ENCODE results near the gene ECE2.

Gene ECE2

DNA sequence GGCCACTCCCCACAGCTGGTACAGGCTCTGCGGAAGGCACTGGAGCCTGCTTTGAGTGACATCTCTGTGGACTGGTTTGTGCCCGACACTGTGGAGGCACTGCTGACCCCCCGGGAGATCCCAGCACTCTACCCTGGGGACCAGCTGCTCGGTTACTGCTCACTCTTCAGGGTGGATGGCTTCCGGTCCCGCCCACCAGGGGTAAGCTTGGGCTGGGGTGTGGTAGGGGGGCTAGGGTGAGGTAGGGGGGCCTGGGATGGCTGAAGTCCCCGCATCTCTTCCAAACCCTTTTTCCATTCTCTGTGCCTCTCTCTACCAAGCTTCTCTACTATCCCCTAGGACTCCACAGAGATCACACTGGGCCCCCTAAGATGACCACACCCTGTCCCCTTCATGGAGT, 38.6 kb upstream of the ECE2 start:
- no peak overlapping the region for H3K4me2 ChIP-seq (ENCODE audit: low read length)
- TF ChIP-seq, protein P1, sequence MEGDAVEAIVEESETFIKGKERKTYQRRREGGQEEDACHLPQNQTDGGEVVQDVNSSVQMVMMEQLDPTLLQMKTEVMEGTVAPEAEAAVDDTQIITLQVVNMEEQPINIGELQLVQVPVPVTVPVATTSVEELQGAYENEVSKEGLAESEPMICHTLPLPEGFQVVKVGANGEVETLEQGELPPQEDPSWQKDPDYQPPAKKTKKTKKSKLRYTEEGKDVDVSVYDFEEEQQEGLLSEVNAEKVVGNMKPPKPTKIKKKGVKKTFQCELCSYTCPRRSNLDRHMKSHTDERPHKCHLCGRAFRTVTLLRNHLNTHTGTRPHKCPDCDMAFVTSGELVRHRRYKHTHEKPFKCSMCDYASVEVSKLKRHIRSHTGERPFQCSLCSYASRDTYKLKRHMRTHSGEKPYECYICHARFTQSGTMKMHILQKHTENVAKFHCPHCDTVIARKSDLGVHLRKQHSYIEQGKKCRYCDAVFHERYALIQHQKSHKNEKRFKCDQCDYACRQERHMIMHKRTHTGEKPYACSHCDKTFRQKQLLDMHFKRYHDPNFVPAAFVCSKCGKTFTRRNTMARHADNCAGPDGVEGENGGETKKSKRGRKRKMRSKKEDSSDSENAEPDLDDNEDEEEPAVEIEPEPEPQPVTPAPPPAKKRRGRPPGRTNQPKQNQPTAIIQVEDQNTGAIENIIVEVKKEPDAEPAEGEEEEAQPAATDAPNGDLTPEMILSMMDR (IDR thresholded peaks at IDR 0.05; ENCODE audit: low read depth, low read length, poor library complexity, severe bottlenecking), result no peak
- TF ChIP-seq EZH2phosphoT487 (IDR thresholded peaks at IDR 0.05; ENCODE audit: borderline replicate concordance, low read length), result no peak
- no peaks in the 10 kb centered on the region for H3K9me2 ChIP-seq (replicated peaks; ENCODE audit: control insufficient read depth, low read length)
- no peaks in the 10 kb centered on the region for H4K20me1 ChIP-seq (ENCODE audit: control insufficient read depth, insufficient read depth, low read depth, low read length)
- H3K27ac ChIP-seq (ENCODE audit: low read depth, low read length), result no peak overlapping the region
- H3K4me3 ChIP-seq (ENCODE audit: low read length), result no peak overlapping the region
- H3K4me1 ChIP-seq (ENCODE audit: control insufficient read depth, low read length), result peaks cover 9% of the 10 kb centered on the region
- H3F3A ChIP-seq (ENCODE audit: control insufficient read depth, insufficient read depth), result 0 out of 2 replicates have a peak, but pooled peaks cover 2% of the 10 kb centered on the region
- H3K79me2 ChIP-seq (ENCODE audit: control insufficient read depth, low read length), result no peaks in the 10 kb centered on the region
- H3K36me3 ChIP-seq (ENCODE audit: control insufficient read depth, low read length), result peaks cover 3% of the 10 kb centered on the region
- peaks cover 5% of the 10 kb centered on the region for H3K27me3 ChIP-seq (ENCODE audit: control insufficient read depth, low read length)
- H3K9me3 ChIP-seq (ENCODE audit: control insufficient read depth, insufficient read depth, low read length), result no peaks in the 10 kb centered on the region

DNA sequence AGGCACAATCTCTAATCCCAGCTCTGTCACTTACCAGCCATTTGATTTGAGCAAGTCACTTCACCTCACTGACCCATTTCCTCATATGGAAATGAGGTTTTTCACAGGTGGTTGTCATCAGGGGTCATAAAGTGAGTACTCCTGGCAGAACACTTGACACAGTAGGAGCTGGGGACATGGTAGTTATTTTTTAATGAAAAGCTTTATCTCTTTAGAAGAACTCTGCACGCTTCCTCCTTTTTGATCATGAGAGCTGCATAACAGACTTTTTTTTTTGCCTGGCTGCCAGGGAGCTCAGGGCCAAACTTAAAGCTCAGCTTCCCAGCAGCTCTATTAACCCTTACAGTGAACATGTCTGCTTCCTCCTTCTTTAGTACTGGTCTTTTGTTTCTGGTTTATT, 38.0 kb upstream of the ECE2 start:
- H3K4me2 ChIP-seq (ENCODE audit: low read length), result no peak overlapping the region

DNA sequence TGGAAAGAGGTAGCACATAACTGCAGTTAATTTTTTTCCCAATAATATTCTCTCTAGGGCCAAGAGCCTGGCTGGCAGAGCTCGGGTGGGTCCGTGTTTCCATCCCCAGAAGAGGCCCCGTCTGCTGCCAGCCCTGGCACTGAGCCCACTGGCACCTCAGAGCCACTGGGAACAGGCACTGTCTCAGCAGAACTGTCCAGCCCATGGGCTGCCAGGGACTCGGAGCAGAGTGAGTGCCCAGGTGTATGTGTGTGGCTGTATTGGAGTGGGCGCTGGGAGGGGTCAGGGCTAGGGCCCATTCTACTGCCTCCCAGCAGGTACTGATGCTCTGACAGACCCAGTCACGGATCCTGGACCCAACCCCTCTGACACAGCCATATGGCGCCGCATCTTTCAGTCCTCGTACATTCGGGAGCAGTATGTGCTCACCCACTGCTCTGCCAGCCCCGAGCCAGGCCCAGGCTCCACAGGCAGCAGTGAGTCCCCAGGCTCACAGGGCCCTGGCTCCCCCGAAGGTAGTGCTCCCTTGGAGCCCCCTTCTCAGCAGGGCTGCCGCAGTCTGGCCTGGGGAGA, 37.5 kb upstream of the ECE2 start:
- TF ChIP-seq EZH2phosphoT487 (IDR thresholded peaks at IDR 0.05; ENCODE audit: borderline replicate concordance, low read length), result no peak
- Histone ChIP-seq H3K9me2 (replicated peaks; ENCODE audit: control insufficient read depth, low read length) (no peaks in the 10 kb centered on the region), H4K20me1 (ENCODE audit: control insufficient read depth, insufficient read depth, low read depth, low read length) (no peaks in the 10 kb centered on the region)

More for the DNA sequence above, 38.0 kb upstream of the ECE2 start:
- Histone ChIP-seq H3K36me3 (ENCODE audit: control insufficient read depth, low read length) (peaks cover 9% of the 10 kb centered on the region), H3K4me1 (ENCODE audit: control insufficient read depth, low read length) (peaks cover 7% of the 10 kb centered on the region), H3K9me2 (replicated peaks; ENCODE audit: control insufficient read depth, low read length) (no peaks in the 10 kb centered on the region), H3F3A (ENCODE audit: control insufficient read depth, insufficient read depth) (0 out of 2 replicates have a peak, but pooled peaks cover 2% of the 10 kb centered on the region), H3K9me3 (ENCODE audit: control insufficient read depth, insufficient read depth, low read length) (no peaks in the 10 kb centered on the region), H3K27ac (ENCODE audit: low read depth, low read length) (no peak overlapping the region), H4K20me1 (ENCODE audit: control insufficient read depth, insufficient read depth, low read depth, low read length) (no peaks in the 10 kb centered on the region), H3K4me3 (ENCODE audit: low read length) (no peak overlapping the region), H3K27me3 (ENCODE audit: control insufficient read depth, low read length) (no peaks in the 10 kb centered on the region; the same call in 1 of the 2 replicates), H3K79me2 (ENCODE audit: control insufficient read depth, low read length) (no peaks in the 10 kb centered on the region)
- no peak for TF ChIP-seq EZH2phosphoT487 (IDR thresholded peaks at IDR 0.05; ENCODE audit: borderline replicate concordance, low read length)
- TF ChIP-seq, protein P1 (IDR thresholded peaks at IDR 0.05; ENCODE audit: low read depth, low read length, poor library complexity, severe bottlenecking), result no peak

DNA sequence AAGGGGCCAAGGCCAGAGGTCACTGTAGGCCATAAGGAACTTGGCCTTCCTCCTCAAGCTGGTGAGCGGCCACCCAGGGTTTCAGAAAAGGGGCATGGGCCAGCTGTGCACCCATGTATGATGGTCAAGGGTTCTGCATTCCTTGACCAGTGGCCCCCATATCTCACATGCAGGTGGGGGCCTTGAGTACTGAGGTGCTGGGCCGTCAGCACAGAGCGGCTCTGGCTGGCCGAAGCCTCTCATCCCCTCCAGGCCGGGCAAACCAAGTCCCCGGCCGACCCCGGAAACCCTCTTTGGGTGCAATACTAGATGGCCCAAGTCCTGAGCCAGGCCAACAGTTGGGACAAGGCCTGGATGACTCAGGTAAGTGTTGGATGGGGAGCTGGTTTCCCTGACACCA, 36.6 kb upstream of the ECE2 start:
- H3K27me3 ChIP-seq (ENCODE audit: control insufficient read depth, low read length), result no peaks in the 10 kb centered on the region
- H3K79me2 ChIP-seq (ENCODE audit: control insufficient read depth, low read length), result no peaks in the 10 kb centered on the region
- no peaks in the 10 kb centered on the region for H3K9me2 ChIP-seq (replicated peaks; ENCODE audit: control insufficient read depth, low read length)
- no peak overlapping the region for H3K27ac ChIP-seq (ENCODE audit: low read depth, low read length)
- H4K20me1 ChIP-seq (ENCODE audit: control insufficient read depth, insufficient read depth, low read depth, low read length), result no peaks in the 10 kb centered on the region
- no peak overlapping the region for H3K4me2 ChIP-seq (ENCODE audit: low read length)
- TF ChIP-seq, protein P1 (IDR thresholded peaks at IDR 0.05; ENCODE audit: low read depth, low read length, poor library complexity, severe bottlenecking), result no peak
- no peak for TF ChIP-seq EZH2phosphoT487 (IDR thresholded peaks at IDR 0.05; ENCODE audit: borderline replicate concordance, low read length)
- no peak overlapping the region for H3K4me3 ChIP-seq (ENCODE audit: low read length)
- H3K4me1 ChIP-seq (ENCODE audit: control insufficient read depth, low read length), result peaks cover 7% of the 10 kb centered on the region
- no peaks in the 10 kb centered on the region for H3K9me3 ChIP-seq (ENCODE audit: control insufficient read depth, insufficient read depth, low read length)
- 0 out of 2 replicates have a peak, but pooled peaks cover 2% of the 10 kb centered on the region for H3F3A ChIP-seq (ENCODE audit: control insufficient read depth, insufficient read depth)
- H3K36me3 ChIP-seq (ENCODE audit: control insufficient read depth, low read length), result peaks cover 23% of the 10 kb centered on the region

More for the DNA sequence above, 37.5 kb upstream of the ECE2 start:
- Histone ChIP-seq H3K4me2 (ENCODE audit: low read length) (no peak overlapping the region), H3K9me3 (ENCODE audit: control insufficient read depth, insufficient read depth, low read length) (no peaks in the 10 kb centered on the region), H3K4me3 (ENCODE audit: low read length) (no peak overlapping the region), H3K36me3 (ENCODE audit: control insufficient read depth, low read length) (peaks cover 14% of the 10 kb centered on the region), H3K4me1 (ENCODE audit: control insufficient read depth, low read length) (peaks cover 7% of the 10 kb centered on the region), H3K27me3 (ENCODE audit: control insufficient read depth, low read length) (no peaks in the 10 kb centered on the region), H3F3A (ENCODE audit: control insufficient read depth, insufficient read depth) (0 out of 2 replicates have a peak, but pooled peaks cover 2% of the 10 kb centered on the region), H3K79me2 (ENCODE audit: control insufficient read depth, low read length) (no peaks in the 10 kb centered on the region), H3K27ac (ENCODE audit: low read depth, low read length) (no peak overlapping the region)

All from DOHH2 (cell line).